DMS 273 treated with DMSO at 0.1 percent for 48 hours (cell line): ENCODE data around the gene ZNF513.

Source experiments
- DNase-seq: peaks from one replicate; lab custom pipeline; 2025; lab: John Stamatoyannopoulos, UW

ZNF513 gene

GRCh38 chr2:27390822-27391679 is 10.5 kb upstream of the ZNF513 start:
- DNase-seq: no peak

GRCh38 chr2:27381577-27382181 is 1.1 kb upstream of the ZNF513 start:
- DNase-seq: peak; percentile 90

GRCh38 chr2:27379836-27380625 is 503 bp downstream of the ZNF513 start:
- DNase-seq: no peak

DNA sequence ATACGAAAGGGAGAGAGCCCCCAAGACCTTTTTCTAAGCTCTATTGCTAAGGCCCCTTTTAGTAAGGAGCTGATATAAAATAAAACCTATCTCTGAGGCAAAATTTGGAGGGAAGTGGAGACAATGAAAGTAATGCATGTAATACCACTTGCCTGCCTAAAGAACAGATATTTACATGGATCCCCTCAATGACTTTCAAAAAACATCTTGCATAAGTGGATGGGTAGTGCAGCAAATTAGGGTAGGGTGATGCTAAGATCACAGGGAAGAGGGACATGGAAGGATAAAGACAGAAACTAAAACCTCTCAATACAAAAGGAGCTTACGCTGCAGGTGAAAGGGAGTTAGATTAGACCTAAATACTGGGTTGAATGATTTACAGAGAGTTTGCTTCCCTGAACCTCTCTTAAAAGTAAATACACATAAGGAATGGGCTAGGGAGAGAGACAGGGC is 1.1 kb downstream of the ZNF513 start:
- no peak for DNase-seq

DNA sequence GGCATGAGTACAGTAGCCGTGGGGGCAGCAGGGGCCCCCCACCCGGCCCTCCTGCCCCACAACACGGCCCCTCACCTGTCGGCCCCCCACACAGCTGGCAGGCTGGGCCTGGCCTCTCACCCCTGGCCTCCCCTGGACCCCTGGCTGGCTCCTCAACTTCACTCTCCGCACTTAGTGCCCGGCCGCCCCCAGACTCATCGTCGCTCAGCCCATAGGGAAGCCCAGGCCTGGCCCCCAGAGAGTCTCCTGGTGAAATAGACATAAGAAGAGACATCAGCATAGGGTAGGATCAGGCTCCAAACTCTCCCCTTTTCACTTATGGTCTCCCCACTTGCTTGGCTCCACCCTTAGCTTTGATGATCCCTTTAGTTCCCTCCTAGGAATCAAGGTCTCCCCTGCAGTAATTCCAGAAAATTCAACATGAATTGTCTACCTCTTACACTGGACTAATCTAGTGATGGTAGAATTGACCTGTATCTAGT is 1.7 kb downstream of the ZNF513 start:
- no peak for DNase-seq

DNA sequence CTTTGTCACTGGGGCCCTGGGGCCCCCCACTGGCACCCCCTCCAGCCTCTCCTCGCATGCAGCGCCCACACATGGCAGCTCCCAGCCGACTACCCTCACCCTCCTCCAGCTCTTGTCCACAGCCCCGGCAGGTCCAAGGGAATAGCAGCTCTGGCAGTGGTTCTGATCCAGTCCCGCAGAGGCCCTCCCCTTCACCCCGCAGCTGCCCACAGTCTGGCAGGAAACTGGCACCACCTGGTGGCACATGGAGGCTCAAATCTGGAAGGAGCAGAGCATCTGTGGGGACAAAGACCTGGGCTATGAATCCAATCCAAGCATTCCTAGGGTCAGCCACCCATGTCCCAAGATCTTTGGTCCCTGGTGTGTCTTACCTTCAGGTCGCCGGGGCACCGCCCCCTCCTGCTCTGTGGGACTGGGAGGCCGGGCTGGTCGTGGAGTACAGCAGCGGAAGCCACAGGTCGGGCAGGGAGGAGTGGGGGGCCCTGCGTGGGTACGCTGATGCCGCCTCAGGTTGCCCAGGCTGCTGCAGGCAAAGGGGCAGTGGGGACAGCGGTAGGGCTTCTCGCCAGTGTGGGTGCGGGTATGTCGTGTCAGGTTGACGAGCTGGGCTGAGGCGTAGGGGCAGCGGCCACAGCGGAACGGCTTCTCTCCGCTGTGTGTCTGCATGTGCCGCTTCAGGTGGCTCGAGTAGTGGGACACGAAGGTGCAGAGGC is 2.3 kb downstream of the ZNF513 start:
- no peak for DNase-seq

- no peak for DNase-seq
These were observed 2.9 kb downstream of the ZNF513 start for GRCh38 chr2:27377618-27378095.

DNA sequence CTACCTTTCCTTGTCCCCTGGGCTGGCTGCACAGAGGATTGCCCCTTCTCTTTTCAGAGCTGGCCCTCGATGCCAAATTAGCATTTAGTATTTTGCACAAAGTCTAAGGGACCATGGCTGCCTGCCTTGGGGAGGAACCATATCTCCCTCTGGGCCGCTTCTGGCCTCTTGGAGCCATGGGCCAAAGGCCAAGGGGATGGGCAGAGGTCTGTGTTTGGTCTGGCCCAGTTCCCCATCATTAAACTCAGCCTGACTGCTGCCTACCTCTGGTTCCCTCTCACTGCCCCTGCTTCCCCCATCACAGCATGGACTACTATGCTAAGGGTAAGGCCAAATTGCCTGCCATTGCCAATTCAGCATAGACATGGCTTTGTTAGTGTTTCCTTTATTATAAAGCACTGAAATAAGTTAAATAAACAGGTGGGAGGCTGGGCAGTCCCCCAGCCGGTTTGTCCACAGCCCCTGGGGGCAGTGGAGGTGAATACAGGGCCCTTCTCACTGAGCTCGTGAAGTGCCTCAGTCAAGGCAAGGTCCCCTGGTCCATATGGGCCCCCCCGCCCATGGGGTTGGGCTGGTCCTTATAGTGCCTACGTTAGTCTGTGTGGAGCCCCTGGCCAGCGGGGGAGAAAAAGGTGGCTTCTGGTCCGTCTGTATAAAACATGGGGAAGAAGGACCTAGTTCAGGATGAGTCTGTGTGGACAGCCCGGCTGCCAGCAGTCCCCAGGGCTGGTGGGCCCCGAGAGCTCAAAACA is 3.5 kb downstream of the ZNF513 start:
- DNase-seq: no peak

DNA sequence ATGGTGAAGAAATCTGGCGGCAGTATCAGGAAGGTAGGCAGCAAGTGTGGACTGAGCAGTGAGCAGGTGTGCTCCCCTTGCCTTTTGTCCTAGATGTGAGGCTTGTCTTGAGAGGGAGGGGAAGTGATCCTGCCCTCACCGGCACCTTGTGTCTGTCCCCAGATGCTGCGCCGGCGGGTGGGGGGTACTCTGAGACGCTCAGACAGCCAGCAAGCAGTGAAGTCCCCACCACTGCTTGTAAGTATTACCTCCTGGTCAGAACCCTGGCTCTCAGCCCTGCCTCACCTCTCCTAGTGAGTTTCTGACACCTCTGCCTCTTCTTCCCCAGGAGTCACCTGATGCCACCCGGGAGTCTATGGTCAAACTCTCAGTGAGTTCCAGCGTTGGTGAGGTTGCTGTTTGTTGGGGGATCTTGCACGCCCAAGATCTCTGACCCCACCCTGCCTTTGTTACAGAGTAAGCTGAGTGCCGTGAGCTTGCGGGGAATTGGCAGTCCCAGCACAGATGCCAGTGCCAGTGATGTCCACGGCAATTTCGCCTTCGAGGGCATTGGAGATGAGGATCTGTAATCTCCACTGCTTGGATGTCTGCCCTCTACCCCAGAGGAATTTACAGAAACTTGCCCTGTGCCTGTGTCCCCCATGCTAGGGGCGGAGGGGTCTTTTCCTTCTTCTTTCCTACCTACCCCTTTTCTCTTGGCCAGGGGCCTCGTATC is 4.2 kb downstream of the ZNF513 start:
- no peak for DNase-seq

DNA sequence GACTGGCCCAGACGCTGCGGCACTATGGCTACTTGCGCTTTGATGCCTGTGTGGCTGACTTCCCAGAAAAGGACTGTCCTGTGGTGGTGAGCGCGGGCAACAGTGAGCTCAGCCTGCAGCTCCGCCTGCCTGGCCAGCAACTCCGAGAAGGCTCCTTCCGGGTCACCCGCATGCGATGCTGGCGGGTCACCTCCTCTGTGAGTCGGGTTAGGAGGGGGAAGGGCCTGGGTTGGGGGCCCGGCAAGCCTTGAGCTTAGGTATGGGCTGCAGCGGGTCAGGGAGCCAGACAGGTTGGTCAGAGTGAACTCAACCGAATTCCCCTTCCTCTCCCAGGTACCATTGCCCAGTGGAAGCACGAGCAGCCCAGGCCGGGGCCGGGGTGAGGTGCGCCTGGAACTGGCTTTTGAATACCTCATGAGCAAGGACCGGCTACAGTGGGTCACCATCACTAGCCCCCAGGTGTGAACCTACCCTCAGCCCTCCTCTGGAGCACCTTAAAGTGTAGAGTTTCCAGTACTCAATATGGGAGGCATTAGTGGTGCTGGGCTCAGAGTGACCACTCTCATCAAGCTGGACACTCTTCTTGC is 4.9 kb downstream of the ZNF513 start:
- no peak for DNase-seq

- no peak for DNase-seq
These were observed 7.0 kb downstream of the ZNF513 start for GRCh38 chr2:27373567-27373966.

DNA sequence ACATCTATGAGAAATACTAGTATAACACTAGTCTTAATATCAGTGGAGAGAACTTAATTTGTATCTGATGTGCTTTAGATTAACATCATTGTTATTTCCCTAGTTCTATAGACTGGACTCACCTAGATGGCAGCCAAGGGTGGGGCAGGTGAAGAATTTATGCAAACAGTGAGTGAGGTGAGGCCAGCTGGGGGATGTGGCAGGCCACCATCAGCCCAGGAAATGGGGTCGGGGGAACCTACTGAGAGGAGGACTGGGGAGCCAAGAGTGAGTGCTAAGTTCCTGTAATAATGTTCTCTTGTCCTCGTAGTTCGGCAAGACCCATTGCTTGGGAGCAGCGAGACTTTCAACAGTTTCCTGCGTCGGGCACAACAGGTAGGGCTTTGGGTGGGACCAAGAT is 7.6 kb downstream of the ZNF513 start:
- no peak for DNase-seq

DNA sequence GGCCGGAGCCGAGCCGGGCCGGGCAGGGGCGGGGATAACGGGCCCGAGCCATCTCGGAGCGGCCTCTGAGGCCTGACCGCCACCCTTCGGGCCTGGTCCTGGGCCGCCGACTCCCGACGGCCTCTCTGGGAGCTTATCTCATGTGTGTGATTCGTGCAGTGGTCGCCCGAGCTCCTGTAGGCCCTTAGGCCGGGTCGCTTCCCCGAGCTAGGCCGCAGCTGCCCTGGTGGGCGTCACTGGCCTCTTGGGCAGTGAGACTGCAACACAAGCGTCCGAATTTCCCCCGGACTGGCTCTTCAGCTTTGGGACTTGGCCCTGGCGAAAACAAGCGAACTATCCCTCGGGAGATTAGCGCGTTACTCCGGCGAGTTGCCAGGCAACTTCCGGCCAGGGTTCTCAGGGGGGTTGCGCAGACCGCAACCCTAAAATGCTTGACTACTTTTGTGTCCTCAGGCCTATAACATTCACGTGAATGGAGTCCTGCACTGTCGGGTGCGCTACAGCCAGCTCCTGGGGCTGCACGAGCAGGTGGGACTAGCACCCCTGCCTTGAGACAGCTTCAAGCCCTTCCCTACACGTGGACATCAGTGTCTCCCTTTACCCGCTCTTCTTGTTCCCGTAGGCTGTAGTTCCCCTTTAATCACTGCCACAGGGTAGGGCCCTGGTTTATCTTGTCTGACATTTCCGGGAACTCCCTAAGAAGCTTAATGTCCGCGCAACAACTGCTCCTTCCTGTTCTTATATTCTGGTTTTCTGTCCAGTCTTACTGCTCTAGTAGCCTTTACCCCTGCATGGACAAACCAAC is 9.5 kb downstream of the ZNF513 start:
- DNase-seq: no peak

- DNase-seq: peak; percentile 97
These were observed 10.3 kb downstream of the ZNF513 start, which contains the start of the genes EIF2B4 and SNX17 for GRCh38 chr2:27370026-27370815. Gene EIF2B4 (minus strand): TSS chr2:27370338. CDS start chr2:27370314, 24 bp downstream. Gene SNX17 (plus strand): TSS chr2:27370616. CDS start chr2:27370744, 128 bp downstream.

GRCh38 chr2:27369471-27370025 is 11.0 kb downstream of the ZNF513 start:
- DNase-seq: peak; percentile 34

DNA sequence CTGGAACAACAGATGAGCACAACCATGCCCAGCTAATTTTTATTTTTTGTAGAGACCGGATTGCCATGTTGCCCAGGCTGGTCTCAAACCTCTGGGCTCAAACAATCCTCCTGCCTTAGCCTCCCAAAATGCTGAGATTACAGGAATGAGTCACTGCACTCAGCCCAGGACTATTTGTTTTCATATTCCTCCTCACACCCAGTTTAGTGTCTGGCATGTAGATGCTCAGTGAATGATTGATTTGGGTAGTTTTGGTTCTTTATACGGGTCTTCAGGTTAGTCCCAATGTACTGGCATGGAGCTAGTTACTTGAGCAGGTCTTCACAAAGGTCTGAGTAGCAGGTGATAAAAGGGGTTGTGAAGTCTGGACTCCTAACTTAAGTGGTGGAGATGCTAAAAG is 16.6 kb downstream of the ZNF513 start:
- no peak for DNase-seq

DNA sequence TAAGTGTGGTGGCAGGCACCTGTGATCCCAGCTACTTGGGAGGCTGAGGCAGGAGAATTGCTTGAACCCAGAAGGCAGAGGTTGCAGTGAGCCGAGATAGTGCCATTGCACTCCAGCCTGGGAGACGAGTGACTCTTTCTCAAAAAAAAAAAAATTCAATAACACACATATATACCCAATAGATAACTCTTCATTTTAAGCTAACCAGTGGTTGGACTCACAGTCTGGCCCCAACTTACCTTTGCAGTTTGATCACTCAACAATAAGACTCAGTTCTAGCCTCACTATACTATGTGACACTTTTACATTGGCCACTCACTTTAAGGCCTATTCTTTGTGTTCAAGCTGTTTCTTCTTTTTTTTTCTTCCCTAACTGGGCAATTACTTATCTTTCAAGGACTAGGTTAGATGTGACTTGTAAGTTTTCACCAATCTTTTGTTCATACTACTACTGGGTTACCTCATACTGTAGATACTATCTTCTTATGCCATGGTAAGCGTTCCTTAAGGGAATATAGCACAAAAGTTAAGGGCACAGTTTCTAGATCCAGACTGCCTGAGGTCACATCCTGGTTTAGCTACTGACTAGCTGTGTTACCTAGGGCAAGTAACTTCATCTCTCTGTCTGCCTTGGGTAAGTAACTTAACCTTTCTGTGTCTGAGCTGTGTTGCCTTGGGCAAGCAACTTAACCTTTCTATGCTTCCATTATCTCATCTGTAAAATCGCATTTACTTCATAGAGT is 17.7 kb downstream of the ZNF513 start:
- DNase-seq: no peak
